Thoracic aorta (tissue), 2 donors: ENCODE measurements around the gene ANKRD65. TPM values are rescaled to one million over a fixed set of nuclear protein-coding genes. Genes with fewer than 3 reads are reported as not detected.
"Not testable (repeated sequence)": the region's sequence is repeated elsewhere in the genome, so short reads cannot be mapped to it uniquely, and the experiment has no call there.

Experiments
- ATAC-seq: fragments of 150-250 bp; one replicate; pipeline ENCODE4 v1.8.0; 2017; ENCODE audit warnings: low read depth; ENCODE audit not compliant: insufficient number of reproducible peaks, low FRiP score
- DNase-seq: peaks from one replicate; pipeline ENCODE4 v3.0.0-alpha.2; 2020; ENCODE audit warnings: low spot score
- H3K27ac ChIP-seq, 2 donors: fragments of 200-600 bp; sonication (generic); 1 replicate in 1 of 2; 2 replicates in 1 of 2; pipeline ENCODE4 v1.5.1; 2016; ENCODE audit warnings: mild to moderate bottlenecking in 2 of 2, moderate library complexity in 2 of 2
- H3K27me3 ChIP-seq: fragments of 200-600 bp; sonication (generic); replicated peaks from 2 replicates; pipeline ENCODE4 v1.6.0; 2016; ENCODE audit warnings: mild to moderate bottlenecking; ENCODE audit not compliant: insufficient read depth
- H3K36me3 ChIP-seq: fragments of 200-600 bp; sonication (generic); one replicate; pipeline ENCODE4 v1.5.1; 2016
- H3K4me1 ChIP-seq, 2 donors: fragments of 200-600 bp; sonication (generic); 1 replicate in 1 of 2; 2 replicates in 1 of 2; pipeline versions ENCODE4 v1.5.1 to v1.6.0; 2016; ENCODE audit warnings: low read depth in 2 of 2, mild to moderate bottlenecking in 1 of 2; ENCODE audit not compliant: control insufficient read depth in 1 of 2
- H3K4me3 ChIP-seq: fragments of 200-600 bp; sonication (generic); 2 replicates; pipeline ENCODE4 v1.5.1; 2016; ENCODE audit warnings: mild to moderate bottlenecking
- H3K9me3 ChIP-seq: fragments of 200-600 bp; sonication (generic); 2 replicates; pipeline ENCODE4 v1.5.1; 2016
- total RNA-seq, 2 donors: library from RNA; depleted of rRNA; stranded (reverse); fragments of >200 nt; gene quantifications; one replicate each; pipeline versions ENCODE4 v1.1.0 to v1.2.3, GENCODE V29; 2016
- TF ChIP-seq, protein P1 (sequence below): fragments of 200-600 bp; sonication (generic); IDR thresholded peaks from one replicate; pipeline ENCODE4 v1.5.1; 2019; ENCODE audit warnings: antibody characterized with exemption

Gene ANKRD65
- total RNA-seq, 2 donors from 2014 or later = 0.68 TPM; not detected in 1

DNA sequence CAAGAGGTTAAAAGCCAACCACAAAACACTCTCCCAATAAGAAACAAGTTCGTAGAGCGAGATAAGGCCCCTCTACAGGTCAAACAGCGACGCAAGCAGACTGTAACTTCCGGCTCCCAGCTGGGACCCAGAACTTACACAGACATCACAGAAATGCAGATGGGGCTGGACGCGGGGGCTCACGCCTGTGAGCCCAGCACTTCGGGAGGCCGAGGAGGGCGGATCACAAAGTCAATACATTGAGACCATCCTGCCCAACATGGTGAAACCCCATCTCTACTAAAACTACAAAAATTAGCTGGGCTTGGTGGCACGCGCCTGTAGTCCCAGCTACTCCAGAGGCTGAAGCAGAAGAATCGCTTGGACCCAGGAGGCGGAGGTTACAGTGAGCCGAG, 33.0 kb downstream of the ANKRD65 start:
- DNase-seq = no peak
- Histone ChIP-seq H3K27ac (no peak overlapping the region), H3K4me3 (no peak overlapping the region), H3K9me3 (no peaks in the 10 kb centered on the region), H3K27me3 (no peaks in the 10 kb centered on the region), H3K4me1 (no peaks in the 10 kb centered on the region), H3K36me3 (peaks cover 72% of the 10 kb centered on the region)
- TF ChIP-seq, protein P1, sequence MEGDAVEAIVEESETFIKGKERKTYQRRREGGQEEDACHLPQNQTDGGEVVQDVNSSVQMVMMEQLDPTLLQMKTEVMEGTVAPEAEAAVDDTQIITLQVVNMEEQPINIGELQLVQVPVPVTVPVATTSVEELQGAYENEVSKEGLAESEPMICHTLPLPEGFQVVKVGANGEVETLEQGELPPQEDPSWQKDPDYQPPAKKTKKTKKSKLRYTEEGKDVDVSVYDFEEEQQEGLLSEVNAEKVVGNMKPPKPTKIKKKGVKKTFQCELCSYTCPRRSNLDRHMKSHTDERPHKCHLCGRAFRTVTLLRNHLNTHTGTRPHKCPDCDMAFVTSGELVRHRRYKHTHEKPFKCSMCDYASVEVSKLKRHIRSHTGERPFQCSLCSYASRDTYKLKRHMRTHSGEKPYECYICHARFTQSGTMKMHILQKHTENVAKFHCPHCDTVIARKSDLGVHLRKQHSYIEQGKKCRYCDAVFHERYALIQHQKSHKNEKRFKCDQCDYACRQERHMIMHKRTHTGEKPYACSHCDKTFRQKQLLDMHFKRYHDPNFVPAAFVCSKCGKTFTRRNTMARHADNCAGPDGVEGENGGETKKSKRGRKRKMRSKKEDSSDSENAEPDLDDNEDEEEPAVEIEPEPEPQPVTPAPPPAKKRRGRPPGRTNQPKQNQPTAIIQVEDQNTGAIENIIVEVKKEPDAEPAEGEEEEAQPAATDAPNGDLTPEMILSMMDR = no peak
- ATAC-seq = no peak

DNA sequence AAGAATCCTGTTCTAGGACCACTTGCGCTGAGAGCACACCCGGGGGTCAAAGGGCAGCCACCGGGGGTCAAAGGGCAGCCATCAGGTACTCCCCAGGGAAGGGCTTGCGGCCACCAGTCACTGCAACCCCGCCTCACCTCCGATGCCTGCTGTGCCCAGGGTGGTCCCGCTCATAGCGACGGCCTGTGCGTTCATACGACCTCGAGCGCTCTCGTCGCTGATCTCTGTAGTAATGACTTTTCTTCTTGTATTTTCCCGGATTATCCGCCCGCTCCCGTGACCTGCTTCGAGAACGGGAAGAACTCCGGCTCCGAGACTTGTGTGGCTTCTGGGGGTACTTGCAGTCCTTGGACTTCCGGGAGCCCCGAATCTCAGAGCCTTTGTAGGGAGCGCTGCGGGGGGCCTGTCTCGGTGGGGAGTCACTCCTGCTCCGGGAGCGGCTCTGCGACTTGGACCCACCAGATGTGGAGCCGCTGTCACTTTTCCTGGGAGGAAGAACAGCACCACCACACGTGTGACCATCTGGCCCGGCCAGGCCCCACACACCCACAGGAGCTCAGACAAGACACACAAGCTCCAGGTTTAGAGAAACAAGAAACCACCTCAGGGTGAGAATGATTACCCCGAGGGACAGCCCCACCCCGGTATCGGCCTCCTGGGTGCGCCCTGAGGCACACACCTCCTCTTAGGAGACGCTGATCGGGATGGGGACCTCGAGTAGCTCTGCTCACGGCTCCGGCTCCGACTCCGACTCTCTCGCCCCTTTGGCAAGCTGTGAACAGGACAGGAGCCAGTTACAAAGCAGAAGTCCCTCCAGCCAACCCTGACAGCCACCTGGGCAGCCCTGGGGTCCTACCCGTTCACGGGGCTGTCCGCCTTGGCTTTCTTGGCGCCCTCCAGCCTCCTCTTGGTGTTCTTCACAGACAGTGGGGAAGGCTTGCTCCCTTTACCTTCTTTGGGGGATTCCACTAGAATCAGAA, 33.7 kb downstream of the ANKRD65 start:
- H3K36me3 ChIP-seq = peaks cover 65% of the 10 kb centered on the region
- no peaks in the 10 kb centered on the region for H3K9me3 ChIP-seq
- TF ChIP-seq, protein P1 = no peak
- no peak overlapping the region for H3K27ac ChIP-seq
- ATAC-seq (no peak), DNase-seq (no peak)
- H3K4me3 ChIP-seq = no peak overlapping the region
- no peaks in the 10 kb centered on the region for H3K27me3 ChIP-seq
- no peaks in the 10 kb centered on the region for H3K4me1 ChIP-seq

DNA sequence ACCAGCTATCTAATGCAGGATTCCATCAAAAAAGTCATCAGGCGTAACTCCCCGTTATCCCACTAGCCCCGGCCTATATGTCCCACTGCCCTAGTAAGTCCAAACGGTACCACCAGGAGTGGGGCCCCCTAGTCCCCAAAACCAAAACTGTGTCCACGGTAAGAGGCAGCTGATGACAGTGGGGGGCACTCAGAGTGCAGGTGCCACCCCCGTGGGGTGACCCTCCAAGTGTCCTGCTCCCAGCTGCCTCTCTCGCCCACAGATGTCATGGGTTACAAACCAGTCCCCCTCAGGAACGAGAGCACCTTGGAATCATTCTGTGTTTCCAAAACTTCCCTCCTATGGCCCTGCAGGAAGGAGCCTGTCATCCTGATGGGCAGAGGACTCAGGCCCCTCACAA, 35.1 kb downstream of the ANKRD65 start:
- peaks cover 52% of the 10 kb centered on the region for H3K36me3 ChIP-seq
- TF ChIP-seq, protein P1 = no peak
- H3K27me3 ChIP-seq = no peaks in the 10 kb centered on the region
- no peak for ATAC-seq
- no peak for DNase-seq
- H3K27ac ChIP-seq = no peak overlapping the region
- H3K4me1 ChIP-seq = no peaks in the 10 kb centered on the region
- H3K4me3 ChIP-seq = no peak overlapping the region
- H3K9me3 ChIP-seq = no peaks in the 10 kb centered on the region

DNA sequence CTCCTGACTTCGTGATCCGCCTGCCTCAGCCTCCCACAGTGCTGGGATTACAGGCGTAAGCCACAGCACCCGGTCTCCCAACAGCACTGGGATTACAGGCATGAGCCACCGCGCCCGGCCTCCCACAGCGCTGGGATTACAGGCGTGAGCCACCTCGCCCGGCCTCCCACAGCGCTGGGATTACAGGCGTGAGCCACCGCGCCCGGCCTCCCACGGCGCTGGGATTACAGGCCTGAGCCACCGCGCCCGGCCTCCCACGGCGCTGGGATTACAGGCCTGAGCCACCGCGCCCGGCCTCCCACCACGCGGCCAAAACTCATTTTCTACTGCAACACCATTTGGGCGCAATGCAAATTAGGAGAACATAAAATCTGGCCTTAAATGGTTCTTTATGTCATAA, 35.7 kb downstream of the ANKRD65 start:
- not testable (repeated sequence) for H3K4me3 ChIP-seq, H3K4me1 ChIP-seq, H3K27me3 ChIP-seq, H3K27ac ChIP-seq, H3K9me3 ChIP-seq, DNase-seq, ATAC-seq
- peaks cover 46% of the 10 kb centered on the region for H3K36me3 ChIP-seq

DNA sequence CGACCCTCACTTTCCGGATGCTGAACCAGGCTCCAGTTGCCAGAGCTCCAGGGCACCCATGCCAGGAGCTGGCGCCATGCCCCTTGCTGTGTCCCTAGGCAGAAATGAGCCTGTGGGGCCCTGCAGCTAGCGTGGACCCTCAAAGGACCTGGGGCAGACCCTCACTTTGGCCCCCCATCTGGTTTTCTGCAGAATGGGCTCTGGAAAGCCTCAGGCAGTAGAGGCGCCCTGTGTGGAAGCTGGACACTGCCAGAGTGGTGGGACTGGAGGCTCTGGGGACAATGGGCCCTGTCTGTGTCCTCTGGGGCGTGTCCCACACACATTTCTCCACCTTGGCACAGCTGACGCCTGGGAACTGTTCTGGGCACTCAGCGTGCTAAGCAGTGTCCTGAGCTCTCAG, 39.8 kb downstream of the ANKRD65 start:
- Histone ChIP-seq H3K4me1 (no peaks in the 10 kb centered on the region), H3K36me3 (peaks cover 6% of the 10 kb centered on the region), H3K27ac (no peak overlapping the region), H3K9me3 (no peaks in the 10 kb centered on the region), H3K27me3 (no peaks in the 10 kb centered on the region), H3K4me3 (no peak overlapping the region)
- DNase-seq (no peak), ATAC-seq (no peak)
- TF ChIP-seq, protein P1 = no peak
